H1 (cell line): ENCODE data around the gene GOSR1. TPM values are rescaled to one million over a fixed set of nuclear protein-coding genes. Genes with fewer than 3 reads are reported as not detected.

Experiments
- CTCF ChIA-PET: fragments of 300-600 bp; sonication (Branson Sonifier 250); formaldehyde crosslinking; loops from one replicate; lab custom pipeline; 2021; ENCODE audit not compliant: partially characterized antibody; lab: Charles Lee
- POLR2A ChIA-PET: fragments of 300-600 bp; sonication (Branson Sonifier 250); formaldehyde crosslinking; loops from one replicate; lab custom pipeline; 2021; ENCODE audit warnings: inconsistent platforms; ENCODE audit not compliant: partially characterized antibody; lab: Charles Lee
- DNase-seq, 2 experiments: peaks; one replicate each; pipeline versions ENCODE4 v3.0.0 to v3.0.0-alpha.2; 2010 to 2022; ENCODE audit warnings: low spot score in 2 of 2, low read depth in 1 of 2, mixed read lengths in 1 of 2
- FAIRE-seq: peaks from 2 replicates; lab custom pipeline; 2011; peaks lifted over from hg19 to GRCh38; lab: Jason Lieb, UNC
- H2AFZ ChIP-seq: 2 replicates; pipeline ENCODE4 v1.8.1; 2012; ENCODE audit warnings: low read length, inconsistent platforms
- H2AK5ac ChIP-seq: 2 replicates; pipeline ENCODE4 v1.6.1; 2013; ENCODE audit warnings: low read depth, low read length
- H2BK120ac ChIP-seq: replicated peaks from 2 replicates; pipeline ENCODE3; 2013; ENCODE audit warnings: low read depth, low read length, inconsistent platforms
- H2BK12ac ChIP-seq: 2 replicates; pipeline ENCODE4 v1.6.1; 2013; ENCODE audit warnings: low read depth, low read length
- H2BK15ac ChIP-seq: 2 replicates; pipeline ENCODE4 v1.6.1; 2013; ENCODE audit warnings: low read length
- H2BK20ac ChIP-seq: 2 replicates; pipeline ENCODE4 v1.6.1; 2013; ENCODE audit warnings: low read length
- H2BK5ac ChIP-seq: 2 replicates; pipeline ENCODE4 v1.6.1; 2013; ENCODE audit warnings: low read depth, low read length
- H3K14ac ChIP-seq: 2 replicates; pipeline ENCODE4 v1.6.1; 2013; ENCODE audit warnings: inconsistent platforms; ENCODE audit not compliant: insufficient read length
- H3K18ac ChIP-seq: 2 replicates; pipeline ENCODE4 v1.6.1; 2013; ENCODE audit warnings: low read length; ENCODE audit errors: extremely low read depth
- H3K23ac ChIP-seq: 2 replicates; pipeline ENCODE4 v1.6.1; 2013; ENCODE audit warnings: inconsistent platforms; ENCODE audit not compliant: insufficient read length
- H3K23me2 ChIP-seq: 2 replicates; pipeline ENCODE4 v1.6.1; 2013; ENCODE audit warnings: low read depth, low read length
- H3K27ac ChIP-seq: 2 replicates; pipeline ENCODE4 v1.6.1; 2011; ENCODE audit warnings: low read depth, low read length, inconsistent platforms
- H3K27me3 ChIP-seq, 4 experiments: replicated peaks in 1 of 4; 1 replicate in 1 of 4; 2 replicates in 3 of 4; pipeline versions ENCODE4 v1.6.1 to v1.8.1; 2011 to 2013; ENCODE audit warnings: low read length in 3 of 4, mild to moderate bottlenecking in 3 of 4, inconsistent platforms in 2 of 4, mixed read lengths in 2 of 4, moderate library complexity in 1 of 4; ENCODE audit not compliant: control insufficient read depth in 3 of 4, insufficient read depth in 3 of 4; ENCODE audit errors: extremely low read depth in 1 of 4
- H3K36me3 ChIP-seq, 4 experiments: 2 replicates each; pipeline versions ENCODE4 v1.6.1 to v1.8.1; 2011 to 2013; ENCODE audit warnings: mild to moderate bottlenecking in 4 of 4, low read length in 3 of 4, moderate library complexity in 2 of 4, control low read depth in 1 of 4, inconsistent platforms in 1 of 4; ENCODE audit not compliant: insufficient read depth in 4 of 4, control insufficient read depth in 2 of 4
- H3K4ac ChIP-seq: replicated peaks from 2 replicates; pipeline ENCODE3; 2013; ENCODE audit warnings: low read length, low read depth, mixed read lengths, inconsistent platforms; ENCODE audit not compliant: insufficient read length
- H3K4me1 ChIP-seq, 4 experiments: replicated peaks in 1 of 4; 1 replicate in 1 of 4; 2 replicates in 3 of 4; pipeline versions ENCODE4 v1.6.1 to v1.8.1; 2011 to 2013; ENCODE audit warnings: low read length in 3 of 4, inconsistent platforms in 2 of 4, mixed read lengths in 1 of 4; ENCODE audit not compliant: insufficient read depth in 4 of 4, control insufficient read depth in 3 of 4
- H3K4me2 ChIP-seq, 2 experiments: 2 replicates each; pipeline versions ENCODE4 v1.6.1 to v1.8.1; 2011 to 2013; ENCODE audit warnings: low read depth in 2 of 2, low read length in 2 of 2, control low read depth in 1 of 2, inconsistent platforms in 1 of 2, mild to moderate bottlenecking in 1 of 2; ENCODE audit not compliant: insufficient read depth in 1 of 2
- H3K4me3 ChIP-seq, 4 experiments: fragments of 200-600, 300-600 bp in 1 of 4; sonication (generic), shearing (Covaris generic), sonication (Bioruptor Twin) in 1 of 4; 2 replicates each; pipeline versions ENCODE4 v1.5.1 to v1.8.1; 2011 to 2016; ENCODE audit warnings: low read length in 4 of 4, low read depth in 3 of 4, control low read depth in 2 of 4, inconsistent platforms in 2 of 4, mild to moderate bottlenecking in 2 of 4, mixed read lengths in 1 of 4, moderate library complexity in 1 of 4; ENCODE audit not compliant: insufficient read depth in 2 of 4; ENCODE audit errors: extremely low read depth in 1 of 4
- H3K56ac ChIP-seq: replicated peaks from 2 replicates; pipeline ENCODE3; 2013; ENCODE audit warnings: low read depth, mild to moderate bottlenecking, mixed read lengths, low read length, inconsistent platforms; ENCODE audit not compliant: insufficient read length
- H3K79me1 ChIP-seq: 2 replicates; pipeline ENCODE4 v1.6.1; 2013; ENCODE audit warnings: low read depth, low read length, control low read depth
- H3K79me2 ChIP-seq, 2 experiments: 2 replicates each; pipeline versions ENCODE4 v1.6.1 to v1.8.1; 2012 to 2013; ENCODE audit warnings: low read length in 2 of 2, mild to moderate bottlenecking in 2 of 2, inconsistent platforms in 1 of 2; ENCODE audit not compliant: insufficient read depth in 2 of 2, control insufficient read depth in 1 of 2
- H3K9ac ChIP-seq, 4 experiments: replicated peaks in 1 of 4; 1 replicate in 1 of 4; 2 replicates in 3 of 4; pipeline versions ENCODE4 v1.6.1 to v1.8.1; 2011 to 2013; ENCODE audit warnings: low read depth in 3 of 4, low read length in 3 of 4, control low read depth in 2 of 4, mild to moderate bottlenecking in 2 of 4, moderate library complexity in 2 of 4, inconsistent platforms in 1 of 4; ENCODE audit errors: extremely low read depth in 1 of 4
- H3K9me3 ChIP-seq, 2 experiments: 2 replicates each; pipeline versions ENCODE4 v1.6.1 to v1.8.1; 2012 to 2013; ENCODE audit warnings: mild to moderate bottlenecking in 2 of 2, moderate library complexity in 2 of 2, control low read depth in 1 of 2, inconsistent platforms in 1 of 2, low read depth in 1 of 2, low read length in 1 of 2, mixed read lengths in 1 of 2; ENCODE audit not compliant: insufficient read depth in 2 of 2
- H4K20me1 ChIP-seq, 2 experiments: replicated peaks in 1 of 2; 2 replicates each; pipeline versions ENCODE3 to v1.8.1; 2011 to 2013; ENCODE audit warnings: inconsistent platforms in 2 of 2, low read length in 2 of 2, mild to moderate bottlenecking in 1 of 2; ENCODE audit not compliant: insufficient read depth in 2 of 2, control insufficient read depth in 1 of 2
- H4K5ac ChIP-seq: 2 replicates; pipeline ENCODE4 v1.6.1; 2013; ENCODE audit warnings: low read length, low read depth, mixed read lengths, inconsistent platforms; ENCODE audit not compliant: insufficient read length
- H4K8ac ChIP-seq: 2 replicates; pipeline ENCODE4 v1.8.0; 2013; ENCODE audit warnings: mild to moderate bottlenecking, moderate library complexity, low read length, inconsistent platforms; ENCODE audit not compliant: insufficient read depth; ENCODE audit errors: extremely low read depth
- H4K91ac ChIP-seq: replicated peaks from 2 replicates; pipeline ENCODE3; 2013; ENCODE audit warnings: low read length, mixed read lengths, inconsistent platforms; ENCODE audit not compliant: insufficient read length
- CEBPB ChIP-seq: IDR thresholded peaks from 2 replicates; pipeline ENCODE4 v1.6.1; 2012; ENCODE audit warnings: low read depth, low read length
- FOSL1 ChIP-seq: IDR thresholded peaks from 2 replicates; pipeline ENCODE4 v1.6.1; 2011; ENCODE audit warnings: mild to moderate bottlenecking, low read depth, low read length, moderate library complexity; ENCODE audit not compliant: insufficient read depth
- JUND ChIP-seq: IDR thresholded peaks from 2 replicates; pipeline ENCODE4 v1.6.1; 2011; ENCODE audit warnings: mild to moderate bottlenecking, improper control_type of control experiment, low read length
- SP2 ChIP-seq: IDR thresholded peaks from 2 replicates; pipeline ENCODE4 v1.6.1; 2012; ENCODE audit warnings: mild to moderate bottlenecking, low read length, inconsistent platforms
- WGBS, 2 experiments: shearing (Covaris generic) in 1 of 2; methylation state at CpG; one replicate each; pipeline versions ENCODE4 v1.1.6 to v1.1.7; 2013 to 2015; ENCODE audit warnings: low lambda C conversion rate in 2 of 2, mixed read lengths in 2 of 2, inconsistent platforms in 1 of 2, low coverage in 1 of 2, missing lambda C conversion rate in 1 of 2; ENCODE audit not compliant: insufficient replicate concordance in 2 of 2, insufficient coverage in 1 of 2, insufficient read length in 1 of 2; ENCODE audit errors: extremely low coverage in 1 of 2, missing lambda C conversion rate in 1 of 2; 5-methylcytosine and 5-hydroxymethylcytosine counted together
- polyA plus RNA-seq, 7 experiments: library from polyadenylated mRNA; depleted of rRNA in 3 of 7; stranded (reverse) in 5 of 7; unstranded in 2 of 7; fragments of >200 nt in 5 of 7; fragments of 200-250 nt in 2 of 7; gene quantifications; 1 replicate in 5 of 7; 2 replicates in 1 of 7; 4 replicates in 1 of 7; pipeline versions ENCODE4 v1.2.1 to v1.2.3, GENCODE V29; 2011 to 2013; ENCODE audit warnings: missing spikeins in 2 of 7, mixed read lengths in 2 of 7
- total RNA-seq: library from RNA; stranded (reverse); fragmentation: NEBNext Ultra II Directional; extraction: Animal tissue kit (Norgen Biotek cat#: 25700); gene quantifications from 2 replicates; pipeline ENCODE4 v1.2.1, GENCODE V29; 2021
- TF ChIP-seq, protein P1 (sequence below): IDR thresholded peaks from 2 replicates; pipeline ENCODE4 v1.6.1; 2011; ENCODE audit warnings: low read depth, mild to moderate bottlenecking, low read length; ENCODE audit not compliant: insufficient read depth
- TF ChIP-seq, protein P2 (sequence below), 3 experiments: IDR thresholded peaks; 1 replicate in 2 of 3; 2 replicates in 1 of 3; pipeline versions ENCODE4 v1.5.1 to v1.6.1; 2011; ENCODE audit warnings: low read length in 3 of 3, mild to moderate bottlenecking in 3 of 3, inconsistent platforms in 2 of 3, low read depth in 1 of 3, moderate library complexity in 1 of 3; ENCODE audit not compliant: insufficient read depth in 1 of 3; ENCODE audit errors: control extremely low read depth in 1 of 3

GOSR1 gene
- total and polyA plus RNA-seq, 2 of the 8 experiments (the other 6 are each of a cell fraction or from before 2014, with no cell fraction given), result 9.2 to 43.3 TPM

DNA sequence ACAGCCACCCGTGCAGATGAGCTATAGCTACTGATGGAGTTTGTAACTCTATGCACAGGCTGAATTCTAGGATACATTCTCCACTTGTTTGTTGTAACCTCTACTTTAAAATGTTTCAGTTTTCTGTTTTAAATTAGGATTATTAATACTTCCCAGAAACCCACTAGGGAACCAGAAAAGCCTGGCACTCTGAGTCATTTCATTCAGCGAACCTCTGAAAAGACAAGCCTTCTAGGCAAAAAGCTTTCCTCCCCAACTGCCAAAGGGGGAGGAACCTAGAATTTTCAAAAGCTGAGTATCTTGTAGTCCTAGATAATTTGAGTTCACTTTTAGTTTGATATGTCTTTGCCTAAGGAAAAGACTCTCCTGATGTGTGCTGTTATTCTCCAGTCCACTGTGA, 43.2 kb downstream of the GOSR1 start:
- no peaks in the 10 kb centered on the region for H3K4me1 ChIP-seq
- no peak for DNase-seq
- H3K23ac ChIP-seq, result no peak overlapping the region
- no peaks in the 10 kb centered on the region for H3K79me2 ChIP-seq
- ChIA-PET CTCF (no interaction called here), POLR2A (no interaction called here)
- TF ChIP-seq, protein P1, sequence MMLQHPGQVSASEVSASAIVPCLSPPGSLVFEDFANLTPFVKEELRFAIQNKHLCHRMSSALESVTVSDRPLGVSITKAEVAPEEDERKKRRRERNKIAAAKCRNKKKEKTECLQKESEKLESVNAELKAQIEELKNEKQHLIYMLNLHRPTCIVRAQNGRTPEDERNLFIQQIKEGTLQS, result no peak
- TF ChIP-seq, protein P2, sequence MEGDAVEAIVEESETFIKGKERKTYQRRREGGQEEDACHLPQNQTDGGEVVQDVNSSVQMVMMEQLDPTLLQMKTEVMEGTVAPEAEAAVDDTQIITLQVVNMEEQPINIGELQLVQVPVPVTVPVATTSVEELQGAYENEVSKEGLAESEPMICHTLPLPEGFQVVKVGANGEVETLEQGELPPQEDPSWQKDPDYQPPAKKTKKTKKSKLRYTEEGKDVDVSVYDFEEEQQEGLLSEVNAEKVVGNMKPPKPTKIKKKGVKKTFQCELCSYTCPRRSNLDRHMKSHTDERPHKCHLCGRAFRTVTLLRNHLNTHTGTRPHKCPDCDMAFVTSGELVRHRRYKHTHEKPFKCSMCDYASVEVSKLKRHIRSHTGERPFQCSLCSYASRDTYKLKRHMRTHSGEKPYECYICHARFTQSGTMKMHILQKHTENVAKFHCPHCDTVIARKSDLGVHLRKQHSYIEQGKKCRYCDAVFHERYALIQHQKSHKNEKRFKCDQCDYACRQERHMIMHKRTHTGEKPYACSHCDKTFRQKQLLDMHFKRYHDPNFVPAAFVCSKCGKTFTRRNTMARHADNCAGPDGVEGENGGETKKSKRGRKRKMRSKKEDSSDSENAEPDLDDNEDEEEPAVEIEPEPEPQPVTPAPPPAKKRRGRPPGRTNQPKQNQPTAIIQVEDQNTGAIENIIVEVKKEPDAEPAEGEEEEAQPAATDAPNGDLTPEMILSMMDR (IDR thresholded peaks at IDR 0.05; ENCODE audit: control extremely low read depth in 1 of 3, insufficient read depth in 1 of 3, low read depth in 1 of 3, low read length in 3 of 3), result no peak
- TF ChIP-seq JUND, result no peak
- TF ChIP-seq SP2, result no peak
- TF ChIP-seq FOSL1, result no peak
- TF ChIP-seq CEBPB, result no peak
- H4K8ac ChIP-seq, result no peak overlapping the region
- no peaks in the 10 kb centered on the region for H3K27me3 ChIP-seq
- H3K36me3 ChIP-seq, result peaks cover 0 to 36% (median 23%) of the 10 kb centered on the region in 4 experiments; a peak in 7 of 8 replicates
- no peak overlapping the region for H2BK15ac ChIP-seq
- FAIRE-seq, result no peak
- no peak overlapping the region for H2BK12ac ChIP-seq
- H3K56ac ChIP-seq, result no peak overlapping the region
- H2BK5ac ChIP-seq, result no peak overlapping the region
- no peak overlapping the region for H3K27ac ChIP-seq
- H4K5ac ChIP-seq, result no peak overlapping the region
- no peak overlapping the region for H2BK20ac ChIP-seq
- no peak overlapping the region for H3K4ac ChIP-seq
- no peak overlapping the region for H2BK120ac ChIP-seq
- 93% methylated on average over 2 of the region's 2 CpGs; no CpG with 5 or more reads in 1 of the 2 experiments for WGBS, 2 experiments
- no peak overlapping the region for H2AFZ ChIP-seq
- no peak overlapping the region for H4K91ac ChIP-seq
- H2AK5ac ChIP-seq, result no peak overlapping the region
- H3K9me3 ChIP-seq, result peaks cover 8 to 17% of the 10 kb centered on the region in 2 experiments; a peak in 3 of 4 replicates
- no peaks in the 10 kb centered on the region for H4K20me1 ChIP-seq
- no peak overlapping the region for H3K4me3 ChIP-seq
- no peaks in the 10 kb centered on the region for H3K23me2 ChIP-seq
- no peak overlapping the region for H3K4me2 ChIP-seq
- no peak overlapping the region for H3K14ac ChIP-seq
- no peaks in the 10 kb centered on the region for H3K79me1 ChIP-seq
- no peak overlapping the region for H3K18ac ChIP-seq
- H3K9ac ChIP-seq, result no peak overlapping the region
